Measurements from ENCODE around the gene BLOC1S1. TPM values are rescaled to one million over a fixed set of nuclear protein-coding genes. Genes with fewer than 3 reads are reported as not detected.
A peak's percentile ranks its signal among the peaks of the same experiment; 100 is the strongest.

BLOC1S1 gene
- total RNA-seq (2014; rRNA removed; shearing (Covaris generic)): 116 and 160 TPM in 2 replicates

- DNase-seq (ENCODE audit: low spot score): peak; percentile 91
Observed at GRCh38 chr12:55715833-55716581, at the start of gene BLOC1S1. TSS of gene BLOC1S1 (plus strand) at chr12:55716046. CDS start at chr12:55716052, 6 bp downstream.

GRCh38 chr12:55666508-55666907 is 49.3 kb upstream of the BLOC1S1 start:
- DNase-seq (ENCODE audit: low spot score): no peak

GRCh38 chr12:55670276-55670675 is 45.6 kb upstream of the BLOC1S1 start:
- no peak for DNase-seq (ENCODE audit: low spot score)

- DNase-seq (ENCODE audit: low spot score): no peak
Observed at GRCh38 chr12:55671746-55672145, 44.1 kb upstream of the BLOC1S1 start.

GRCh38 chr12:55673638-55674037 is 42.2 kb upstream of the BLOC1S1 start:
- no peak for DNase-seq (ENCODE audit: low spot score)

GRCh38 chr12:55675666-55676065 is 40.2 kb upstream of the BLOC1S1 start:
- no peak for DNase-seq (ENCODE audit: low spot score)

GRCh38 chr12:55676707-55677106 is 39.1 kb upstream of the BLOC1S1 start:
- DNase-seq (ENCODE audit: low spot score): no peak

GRCh38 chr12:55679691-55680090 is 36.2 kb upstream of the BLOC1S1 start:
- no peak for DNase-seq (ENCODE audit: low spot score)

- DNase-seq (ENCODE audit: low spot score): peak; percentile 90
Observed at GRCh38 chr12:55681142-55682077, 34.4 kb upstream of the BLOC1S1 start.

GRCh38 chr12:55682087-55682796 is 33.6 kb upstream of the BLOC1S1 start:
- no peak for DNase-seq (ENCODE audit: low spot score)

- no peak for DNase-seq (ENCODE audit: low spot score)
Observed at GRCh38 chr12:55683676-55684075, 32.2 kb upstream of the BLOC1S1 start.

GRCh38 chr12:55684761-55685370 is 31.0 kb upstream of the BLOC1S1 start:
- no peak for DNase-seq (ENCODE audit: low spot score)

- DNase-seq (ENCODE audit: low spot score): no peak
Observed at GRCh38 chr12:55685671-55686070, 30.2 kb upstream of the BLOC1S1 start.

GRCh38 chr12:55686366-55687010 is 29.4 kb upstream of the BLOC1S1 start:
- no peak for DNase-seq (ENCODE audit: low spot score)

GRCh38 chr12:55687746-55688145 is 28.1 kb upstream of the BLOC1S1 start:
- DNase-seq (ENCODE audit: low spot score): no peak

GRCh38 chr12:55688716-55689655 is 26.9 kb upstream of the BLOC1S1 start:
- no peak for DNase-seq (ENCODE audit: low spot score)

- DNase-seq (ENCODE audit: low spot score): no peak
Observed at GRCh38 chr12:55692631-55693322, 23.1 kb upstream of the BLOC1S1 start.

GRCh38 chr12:55693323-55694187 is 22.3 kb upstream of the BLOC1S1 start:
- no peak for DNase-seq (ENCODE audit: low spot score)

- no peak for DNase-seq (ENCODE audit: low spot score)
Observed at GRCh38 chr12:55694188-55694515, 21.7 kb upstream of the BLOC1S1 start.
